Measurements from ENCODE around the gene SLX4IP. TPM values are rescaled to one million over a fixed set of nuclear protein-coding genes. Genes with fewer than 3 reads are reported as not detected.

The SLX4IP gene
- total RNA-seq, 1 experiment from 2014 or later: 7.4 TPM

GRCh38 chr20:10547276-10548114, 112.4 kb downstream of the SLX4IP start (continued):
- TF ChIP-seq ARID4B (CRISPR knock-in tag; IDR thresholded peaks at IDR 0.05; ENCODE audit: borderline replicate concordance): no peak

GRCh38 chr20:10549511-10549910, 114.4 kb downstream of the SLX4IP start:
- Mint-ChIP-seq H3K4me1 (peaks cover 56% of the 10 kb centered on the region), H3K36me3 (no peaks in the 10 kb centered on the region), H3K27ac (no peak overlapping the region), H3K4me3 (no peak overlapping the region), H3K27me3 (ENCODE audit: low read depth) (no peaks in the 10 kb centered on the region), H3K9me3 (no peaks in the 10 kb centered on the region)
- ATAC-seq (no peak), DNase-seq (ENCODE audit: low spot score) (no peak)
- TF ChIP-seq, protein P1, sequence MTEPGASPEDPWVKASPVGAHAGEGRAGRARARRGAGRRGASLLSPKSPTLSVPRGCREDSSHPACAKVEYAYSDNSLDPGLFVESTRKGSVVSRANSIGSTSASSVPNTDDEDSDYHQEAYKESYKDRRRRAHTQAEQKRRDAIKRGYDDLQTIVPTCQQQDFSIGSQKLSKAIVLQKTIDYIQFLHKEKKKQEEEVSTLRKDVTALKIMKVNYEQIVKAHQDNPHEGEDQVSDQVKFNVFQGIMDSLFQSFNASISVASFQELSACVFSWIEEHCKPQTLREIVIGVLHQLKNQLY (CRISPR knock-in tag; IDR thresholded peaks at IDR 0.05): no peak
- no peak for TF ChIP-seq E2F1 (CRISPR knock-in tag; IDR thresholded peaks at IDR 0.05)
- ChIA-PET CTCF (interaction anchor here (1.1 kb wide), 1 partner anchor 13 kb away, joined by 6 read pairs; no protein-coding TSS in a partner anchor), POLR2A (no interaction called here)

DNA sequence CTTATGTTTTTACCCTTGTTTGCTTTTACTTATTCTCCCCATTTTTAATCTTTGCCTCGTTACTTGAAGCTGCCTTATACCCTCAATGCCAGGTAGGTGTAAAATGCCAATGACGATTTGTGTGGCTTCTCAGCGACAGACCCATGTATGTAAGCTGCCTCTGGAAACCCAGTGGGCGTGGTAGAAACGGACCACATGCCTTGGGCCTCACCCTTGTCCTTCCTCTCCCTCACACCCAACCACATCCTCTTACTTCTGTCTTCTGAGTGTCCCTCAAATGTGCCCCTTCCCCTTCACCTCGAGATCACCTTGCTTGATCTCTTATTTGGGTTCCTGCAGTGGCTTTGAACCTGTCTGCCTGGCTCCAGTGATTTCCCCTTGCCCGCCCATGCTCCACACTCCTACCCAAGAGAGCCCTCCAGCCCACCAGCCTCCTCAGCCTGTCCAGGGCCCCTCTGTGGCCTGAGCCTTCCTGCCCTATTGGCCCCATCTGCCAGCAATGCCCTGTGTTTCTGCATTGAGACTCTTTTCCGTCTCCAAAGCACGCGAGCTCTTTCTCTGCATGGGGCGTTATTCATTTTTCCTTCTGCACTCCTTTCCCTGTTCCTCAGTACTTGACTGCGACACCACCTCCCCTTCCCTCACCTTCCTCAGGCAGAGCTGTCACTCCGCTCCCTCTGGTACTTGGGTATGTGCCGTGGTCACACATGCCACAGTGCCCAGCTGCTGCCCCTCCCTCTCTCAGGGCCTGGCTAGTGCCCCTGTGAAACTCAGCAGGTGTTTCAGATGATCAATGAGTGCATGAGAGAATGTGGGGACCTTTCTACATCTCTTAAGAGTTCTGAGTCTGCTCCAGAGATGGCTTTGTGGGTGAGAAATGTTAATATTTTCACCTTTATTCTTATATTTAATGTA, 115.4 kb downstream of the SLX4IP start:
- peak overlapping the region; percentile 10 for H3K27ac Mint-ChIP-seq
- H3K27me3 Mint-ChIP-seq (ENCODE audit: low read depth): no peaks in the 10 kb centered on the region
- ATAC-seq: no peak
- H3K4me1 Mint-ChIP-seq: peaks cover 54% of the 10 kb centered on the region
- ChIA-PET CTCF (interaction anchor here (0.9 kb wide), 1 partner anchor 116 kb away, joined by 3 read pairs; no protein-coding TSS in a partner anchor), POLR2A (no interaction called here)
- TF ChIP-seq, protein P2, sequence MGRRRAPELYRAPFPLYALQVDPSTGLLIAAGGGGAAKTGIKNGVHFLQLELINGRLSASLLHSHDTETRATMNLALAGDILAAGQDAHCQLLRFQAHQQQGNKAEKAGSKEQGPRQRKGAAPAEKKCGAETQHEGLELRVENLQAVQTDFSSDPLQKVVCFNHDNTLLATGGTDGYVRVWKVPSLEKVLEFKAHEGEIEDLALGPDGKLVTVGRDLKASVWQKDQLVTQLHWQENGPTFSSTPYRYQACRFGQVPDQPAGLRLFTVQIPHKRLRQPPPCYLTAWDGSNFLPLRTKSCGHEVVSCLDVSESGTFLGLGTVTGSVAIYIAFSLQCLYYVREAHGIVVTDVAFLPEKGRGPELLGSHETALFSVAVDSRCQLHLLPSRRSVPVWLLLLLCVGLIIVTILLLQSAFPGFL (CRISPR knock-in tag; IDR thresholded peaks at IDR 0.05; ENCODE audit: borderline replicate concordance): no peak
- TF ChIP-seq, protein P3, sequence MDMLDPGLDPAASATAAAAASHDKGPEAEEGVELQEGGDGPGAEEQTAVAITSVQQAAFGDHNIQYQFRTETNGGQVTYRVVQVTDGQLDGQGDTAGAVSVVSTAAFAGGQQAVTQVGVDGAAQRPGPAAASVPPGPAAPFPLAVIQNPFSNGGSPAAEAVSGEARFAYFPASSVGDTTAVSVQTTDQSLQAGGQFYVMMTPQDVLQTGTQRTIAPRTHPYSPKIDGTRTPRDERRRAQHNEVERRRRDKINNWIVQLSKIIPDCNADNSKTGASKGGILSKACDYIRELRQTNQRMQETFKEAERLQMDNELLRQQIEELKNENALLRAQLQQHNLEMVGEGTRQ (CRISPR knock-in tag; IDR thresholded peaks at IDR 0.05): no peak
- no peak for TF ChIP-seq ZNF512 (CRISPR knock-in tag; IDR thresholded peaks at IDR 0.05; ENCODE audit: borderline replicate concordance)
- no peaks in the 10 kb centered on the region for H3K9me3 Mint-ChIP-seq
- no peak overlapping the region for H3K4me3 Mint-ChIP-seq
- DNase-seq (ENCODE audit: low spot score): no peak
- no peaks in the 10 kb centered on the region for H3K36me3 Mint-ChIP-seq

All from WTC11 (cell line).